PFSK-1 (cell line): ENCODE data around the gene DPF3.

Experiments used
- FOXP2 ChIP-seq: optimal IDR thresholded peaks from 2 replicates; pipeline ENCODE3; 2011; ENCODE audit warnings: borderline replicate concordance, control low read depth, inconsistent platforms; ENCODE audit not compliant: insufficient read depth; ENCODE audit errors: extremely low read length, extremely low read depth
- POLR2AphosphoS5 ChIP-seq: IDR thresholded peaks from 2 replicates; pipeline ENCODE4 v1.6.1; 2012; ENCODE audit warnings: low read depth, mild to moderate bottlenecking, control low read depth, low read length, moderate library complexity
- SIN3A ChIP-seq: IDR thresholded peaks from 2 replicates; pipeline ENCODE4 v1.6.1; 2012; ENCODE audit warnings: mild to moderate bottlenecking, low read length, moderate library complexity, borderline replicate concordance; ENCODE audit not compliant: insufficient read depth
- TAF1 ChIP-seq: IDR thresholded peaks from 2 replicates; pipeline ENCODE4 v1.6.1; 2012; ENCODE audit warnings: low read length, control low read depth, borderline replicate concordance; ENCODE audit not compliant: insufficient read depth
- TF ChIP-seq, protein P1 (sequence below), 2 experiments: IDR thresholded peaks; 2 replicates each; pipeline versions ENCODE4 v1.6.1 to v1.8.0; 2011 to 2012; ENCODE audit warnings: low read depth in 2 of 2, low read length in 2 of 2, control low read depth in 1 of 2, inconsistent platforms in 1 of 2, mild to moderate bottlenecking in 1 of 2, moderate library complexity in 1 of 2; ENCODE audit not compliant: insufficient read depth in 1 of 2

Gene DPF3

GRCh38 chr14:72617391-72618031 lies 276.4 kb downstream of the DPF3 start:
- TF ChIP-seq POLR2AphosphoS5: no peak
- TF ChIP-seq SIN3A: no peak
- TF ChIP-seq, protein P1, sequence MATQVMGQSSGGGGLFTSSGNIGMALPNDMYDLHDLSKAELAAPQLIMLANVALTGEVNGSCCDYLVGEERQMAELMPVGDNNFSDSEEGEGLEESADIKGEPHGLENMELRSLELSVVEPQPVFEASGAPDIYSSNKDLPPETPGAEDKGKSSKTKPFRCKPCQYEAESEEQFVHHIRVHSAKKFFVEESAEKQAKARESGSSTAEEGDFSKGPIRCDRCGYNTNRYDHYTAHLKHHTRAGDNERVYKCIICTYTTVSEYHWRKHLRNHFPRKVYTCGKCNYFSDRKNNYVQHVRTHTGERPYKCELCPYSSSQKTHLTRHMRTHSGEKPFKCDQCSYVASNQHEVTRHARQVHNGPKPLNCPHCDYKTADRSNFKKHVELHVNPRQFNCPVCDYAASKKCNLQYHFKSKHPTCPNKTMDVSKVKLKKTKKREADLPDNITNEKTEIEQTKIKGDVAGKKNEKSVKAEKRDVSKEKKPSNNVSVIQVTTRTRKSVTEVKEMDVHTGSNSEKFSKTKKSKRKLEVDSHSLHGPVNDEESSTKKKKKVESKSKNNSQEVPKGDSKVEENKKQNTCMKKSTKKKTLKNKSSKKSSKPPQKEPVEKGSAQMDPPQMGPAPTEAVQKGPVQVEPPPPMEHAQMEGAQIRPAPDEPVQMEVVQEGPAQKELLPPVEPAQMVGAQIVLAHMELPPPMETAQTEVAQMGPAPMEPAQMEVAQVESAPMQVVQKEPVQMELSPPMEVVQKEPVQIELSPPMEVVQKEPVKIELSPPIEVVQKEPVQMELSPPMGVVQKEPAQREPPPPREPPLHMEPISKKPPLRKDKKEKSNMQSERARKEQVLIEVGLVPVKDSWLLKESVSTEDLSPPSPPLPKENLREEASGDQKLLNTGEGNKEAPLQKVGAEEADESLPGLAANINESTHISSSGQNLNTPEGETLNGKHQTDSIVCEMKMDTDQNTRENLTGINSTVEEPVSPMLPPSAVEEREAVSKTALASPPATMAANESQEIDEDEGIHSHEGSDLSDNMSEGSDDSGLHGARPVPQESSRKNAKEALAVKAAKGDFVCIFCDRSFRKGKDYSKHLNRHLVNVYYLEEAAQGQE (IDR thresholded peaks at IDR 0.05; ENCODE audit: insufficient read depth in 1 of 2, low read depth in 2 of 2, low read length in 2 of 2): no peak
- TF ChIP-seq FOXP2: no peak
- TF ChIP-seq TAF1: no peak

DNA sequence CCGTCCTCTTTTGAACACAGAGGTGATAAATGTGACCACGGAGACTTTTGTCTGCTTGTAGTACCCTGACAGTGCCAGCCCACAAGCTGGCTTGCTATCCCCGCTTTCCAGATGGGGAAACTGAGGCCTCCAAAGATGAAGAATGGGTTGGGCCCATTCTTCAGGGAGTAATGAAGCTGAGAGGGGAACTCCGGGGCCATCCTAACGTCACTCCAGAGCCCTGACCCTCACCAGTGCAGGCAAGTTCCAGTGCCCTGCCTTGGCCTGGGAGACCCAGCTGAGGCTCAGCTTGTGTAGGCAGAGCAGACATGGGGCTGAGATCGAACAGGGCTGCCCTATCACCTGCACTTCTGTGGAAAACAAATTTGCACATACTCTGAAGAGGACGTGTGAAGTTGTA lies 277.1 kb downstream of the DPF3 start:
- TF ChIP-seq SIN3A (no peak), POLR2AphosphoS5 (no peak)

DNA sequence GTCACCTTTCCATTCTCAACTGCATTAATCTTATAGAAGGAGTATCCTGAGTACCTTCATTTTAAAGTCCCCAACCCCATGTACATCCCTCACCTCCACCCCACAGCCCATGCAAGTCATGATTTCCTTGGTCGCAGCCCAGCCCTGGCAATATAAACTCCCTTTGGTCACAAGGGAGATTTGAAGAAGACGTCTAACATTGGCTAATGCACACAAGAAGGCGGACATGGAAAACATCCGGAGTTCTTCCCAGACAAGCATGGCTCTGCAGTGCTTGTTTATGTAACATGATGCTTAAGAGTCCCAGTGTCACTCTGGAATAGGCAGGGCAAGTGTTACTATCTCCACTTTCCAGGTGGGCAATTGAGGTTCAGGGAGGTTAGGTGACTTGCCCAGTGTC lies 277.6 kb downstream of the DPF3 start:
- no peak for TF ChIP-seq FOXP2
- TF ChIP-seq, protein P1 (IDR thresholded peaks at IDR 0.05; ENCODE audit: insufficient read depth in 1 of 2, low read depth in 2 of 2, low read length in 2 of 2): no peak
- no peak for TF ChIP-seq TAF1
- no peak for TF ChIP-seq POLR2AphosphoS5
- TF ChIP-seq SIN3A: no peak

- TF ChIP-seq TAF1: no peak
- TF ChIP-seq FOXP2: no peak
- no peak for TF ChIP-seq SIN3A
- TF ChIP-seq POLR2AphosphoS5: no peak
- TF ChIP-seq, protein P1 (IDR thresholded peaks at IDR 0.05; ENCODE audit: insufficient read depth in 1 of 2, low read depth in 2 of 2, low read length in 2 of 2): no peak
These were observed 278.3 kb downstream of the DPF3 start for GRCh38 chr14:72615451-72616121.

DNA sequence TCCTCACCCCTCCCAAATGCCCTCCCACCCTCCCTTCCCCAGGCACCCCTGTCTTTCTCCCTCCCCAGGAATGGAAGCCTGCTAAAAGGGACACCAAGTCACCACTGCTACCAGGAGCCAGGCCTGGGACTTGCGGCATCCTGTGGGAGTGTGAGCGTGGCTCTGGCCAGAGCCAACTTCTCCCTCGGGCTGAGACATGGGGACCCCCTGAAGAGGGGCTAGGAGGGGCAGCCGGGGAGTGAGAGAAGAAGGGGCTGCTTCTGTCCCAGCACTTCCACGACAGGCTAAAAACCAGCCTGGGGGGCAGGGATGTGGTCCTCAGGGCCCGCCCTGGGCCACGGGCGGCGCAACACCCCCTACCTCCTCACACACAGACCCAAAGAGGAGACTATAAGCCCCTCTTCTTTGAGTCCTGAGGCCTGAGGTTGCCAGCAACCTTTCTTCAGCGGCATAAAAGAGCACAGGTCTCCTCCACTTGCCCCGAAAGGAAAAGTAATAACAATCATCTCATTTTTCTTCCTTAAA lies 278.9 kb downstream of the DPF3 start:
- TF ChIP-seq SIN3A (no peak), FOXP2 (no peak), TAF1 (no peak), POLR2AphosphoS5 (no peak)
- TF ChIP-seq, protein P1 (IDR thresholded peaks at IDR 0.05; ENCODE audit: insufficient read depth in 1 of 2, low read depth in 2 of 2, low read length in 2 of 2): no peak
